ENCODE results near the gene CCDC195.

DNA sequence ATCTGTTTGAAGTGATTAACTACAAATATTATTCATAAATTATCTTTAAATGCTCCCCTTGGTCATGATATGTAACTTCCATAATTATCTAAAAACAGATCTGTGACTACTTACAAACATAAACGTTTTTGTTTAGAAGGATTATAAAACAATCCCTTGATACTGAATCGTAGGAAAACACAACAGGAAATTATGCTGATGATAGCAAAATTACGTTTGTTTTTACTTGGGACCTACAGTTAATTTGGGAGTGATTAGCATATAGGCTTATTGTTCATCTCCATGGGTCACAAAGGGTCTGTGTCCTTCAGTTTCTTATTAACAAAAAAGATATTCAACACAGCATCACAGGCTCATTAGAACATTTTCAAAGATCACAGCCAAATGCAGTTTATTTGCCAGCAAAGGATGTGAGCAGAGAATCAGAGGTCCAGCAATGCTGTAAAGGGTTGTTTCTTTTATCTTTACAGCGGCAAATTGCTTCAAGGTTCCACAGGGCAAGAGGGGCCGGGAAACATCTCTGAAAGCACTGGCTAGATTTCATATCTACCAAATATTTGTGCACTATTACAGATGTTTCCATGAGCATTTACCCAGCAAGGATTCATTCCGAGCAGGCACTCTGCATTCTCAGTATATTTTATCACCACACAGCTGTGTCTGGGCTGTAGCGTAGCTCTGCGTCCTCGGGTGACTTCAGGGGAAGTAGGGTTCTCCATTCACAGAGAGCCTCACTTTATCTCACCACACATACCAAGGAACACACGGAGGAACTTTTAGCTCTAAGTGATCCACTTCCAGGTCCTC is 4.1 kb downstream of the CCDC195 start:
- TF ChIP-seq, protein P1, sequence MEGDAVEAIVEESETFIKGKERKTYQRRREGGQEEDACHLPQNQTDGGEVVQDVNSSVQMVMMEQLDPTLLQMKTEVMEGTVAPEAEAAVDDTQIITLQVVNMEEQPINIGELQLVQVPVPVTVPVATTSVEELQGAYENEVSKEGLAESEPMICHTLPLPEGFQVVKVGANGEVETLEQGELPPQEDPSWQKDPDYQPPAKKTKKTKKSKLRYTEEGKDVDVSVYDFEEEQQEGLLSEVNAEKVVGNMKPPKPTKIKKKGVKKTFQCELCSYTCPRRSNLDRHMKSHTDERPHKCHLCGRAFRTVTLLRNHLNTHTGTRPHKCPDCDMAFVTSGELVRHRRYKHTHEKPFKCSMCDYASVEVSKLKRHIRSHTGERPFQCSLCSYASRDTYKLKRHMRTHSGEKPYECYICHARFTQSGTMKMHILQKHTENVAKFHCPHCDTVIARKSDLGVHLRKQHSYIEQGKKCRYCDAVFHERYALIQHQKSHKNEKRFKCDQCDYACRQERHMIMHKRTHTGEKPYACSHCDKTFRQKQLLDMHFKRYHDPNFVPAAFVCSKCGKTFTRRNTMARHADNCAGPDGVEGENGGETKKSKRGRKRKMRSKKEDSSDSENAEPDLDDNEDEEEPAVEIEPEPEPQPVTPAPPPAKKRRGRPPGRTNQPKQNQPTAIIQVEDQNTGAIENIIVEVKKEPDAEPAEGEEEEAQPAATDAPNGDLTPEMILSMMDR (IDR thresholded peaks at IDR 0.05) = no peak
- TF ChIP-seq NFE2L2 (conservative IDR thresholded peaks at IDR 0.05; ENCODE audit: low read length) (no peak), EHF (CRISPR knock-in tag; IDR thresholded peaks at IDR 0.05) (no peak), RAD21 (conservative IDR thresholded peaks at IDR 0.05 in 1 of 2, IDR thresholded peaks at IDR 0.05 in 1 of 2) (no peak), TP53 (CRISPR knock-in tag; IDR thresholded peaks at IDR 0.05) (no peak), NR3C1 (IDR thresholded peaks at IDR 0.05) (no peak)
- TF ChIP-seq, protein P2, sequence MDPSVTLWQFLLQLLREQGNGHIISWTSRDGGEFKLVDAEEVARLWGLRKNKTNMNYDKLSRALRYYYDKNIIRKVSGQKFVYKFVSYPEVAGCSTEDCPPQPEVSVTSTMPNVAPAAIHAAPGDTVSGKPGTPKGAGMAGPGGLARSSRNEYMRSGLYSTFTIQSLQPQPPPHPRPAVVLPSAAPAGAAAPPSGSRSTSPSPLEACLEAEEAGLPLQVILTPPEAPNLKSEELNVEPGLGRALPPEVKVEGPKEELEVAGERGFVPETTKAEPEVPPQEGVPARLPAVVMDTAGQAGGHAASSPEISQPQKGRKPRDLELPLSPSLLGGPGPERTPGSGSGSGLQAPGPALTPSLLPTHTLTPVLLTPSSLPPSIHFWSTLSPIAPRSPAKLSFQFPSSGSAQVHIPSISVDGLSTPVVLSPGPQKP (IDR thresholded peaks at IDR 0.05; ENCODE audit: low read depth, low read length) = no peak
- TF ChIP-seq, protein P3, sequence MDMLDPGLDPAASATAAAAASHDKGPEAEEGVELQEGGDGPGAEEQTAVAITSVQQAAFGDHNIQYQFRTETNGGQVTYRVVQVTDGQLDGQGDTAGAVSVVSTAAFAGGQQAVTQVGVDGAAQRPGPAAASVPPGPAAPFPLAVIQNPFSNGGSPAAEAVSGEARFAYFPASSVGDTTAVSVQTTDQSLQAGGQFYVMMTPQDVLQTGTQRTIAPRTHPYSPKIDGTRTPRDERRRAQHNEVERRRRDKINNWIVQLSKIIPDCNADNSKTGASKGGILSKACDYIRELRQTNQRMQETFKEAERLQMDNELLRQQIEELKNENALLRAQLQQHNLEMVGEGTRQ (IDR thresholded peaks at IDR 0.05) = no peak
